Measurements from ENCODE around the gene FIGN. TPM values are rescaled to one million over a fixed set of nuclear protein-coding genes. Genes with fewer than 3 reads are reported as not detected.
A peak's percentile ranks its signal among the peaks of the same experiment; 100 is the strongest.

FIGN gene, protein sequence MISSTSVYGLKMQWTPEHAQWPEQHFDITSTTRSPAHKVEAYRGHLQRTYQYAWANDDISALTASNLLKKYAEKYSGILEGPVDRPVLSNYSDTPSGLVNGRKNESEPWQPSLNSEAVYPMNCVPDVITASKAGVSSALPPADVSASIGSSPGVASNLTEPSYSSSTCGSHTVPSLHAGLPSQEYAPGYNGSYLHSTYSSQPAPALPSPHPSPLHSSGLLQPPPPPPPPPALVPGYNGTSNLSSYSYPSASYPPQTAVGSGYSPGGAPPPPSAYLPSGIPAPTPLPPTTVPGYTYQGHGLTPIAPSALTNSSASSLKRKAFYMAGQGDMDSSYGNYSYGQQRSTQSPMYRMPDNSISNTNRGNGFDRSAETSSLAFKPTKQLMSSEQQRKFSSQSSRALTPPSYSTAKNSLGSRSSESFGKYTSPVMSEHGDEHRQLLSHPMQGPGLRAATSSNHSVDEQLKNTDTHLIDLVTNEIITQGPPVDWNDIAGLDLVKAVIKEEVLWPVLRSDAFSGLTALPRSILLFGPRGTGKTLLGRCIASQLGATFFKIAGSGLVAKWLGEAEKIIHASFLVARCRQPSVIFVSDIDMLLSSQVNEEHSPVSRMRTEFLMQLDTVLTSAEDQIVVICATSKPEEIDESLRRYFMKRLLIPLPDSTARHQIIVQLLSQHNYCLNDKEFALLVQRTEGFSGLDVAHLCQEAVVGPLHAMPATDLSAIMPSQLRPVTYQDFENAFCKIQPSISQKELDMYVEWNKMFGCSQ
- total RNA-seq (2012; rRNA removed): 0.56 and 0.90 TPM in 2 replicates
- polyA plus RNA-seq (2012; rRNA removed): 0.46 and 0.77 TPM in 2 replicates
- 0.09 and 0.35 TPM in 2 replicates for polyA plus RNA-seq (2012; cell fraction: cytosol; rRNA removed)
- polyA plus RNA-seq (2012; cell fraction: nucleus; rRNA removed; ENCODE audit: low replicate concordance): 0.55 and 1.9 TPM in 2 replicates
- Bru-seq, nascent RNA: percentile 61 among the genes with signal in this experiment
- BruChase-seq, experiment 1, labeled RNA remaining after a 6-hour chase: percentile 50 among the genes with signal in this experiment
- BruChase-seq, experiment 2, labeled RNA remaining after a 2-hour chase: percentile 63 among the genes with signal in this experiment
- long read RNA-seq: 0 reads

DNA sequence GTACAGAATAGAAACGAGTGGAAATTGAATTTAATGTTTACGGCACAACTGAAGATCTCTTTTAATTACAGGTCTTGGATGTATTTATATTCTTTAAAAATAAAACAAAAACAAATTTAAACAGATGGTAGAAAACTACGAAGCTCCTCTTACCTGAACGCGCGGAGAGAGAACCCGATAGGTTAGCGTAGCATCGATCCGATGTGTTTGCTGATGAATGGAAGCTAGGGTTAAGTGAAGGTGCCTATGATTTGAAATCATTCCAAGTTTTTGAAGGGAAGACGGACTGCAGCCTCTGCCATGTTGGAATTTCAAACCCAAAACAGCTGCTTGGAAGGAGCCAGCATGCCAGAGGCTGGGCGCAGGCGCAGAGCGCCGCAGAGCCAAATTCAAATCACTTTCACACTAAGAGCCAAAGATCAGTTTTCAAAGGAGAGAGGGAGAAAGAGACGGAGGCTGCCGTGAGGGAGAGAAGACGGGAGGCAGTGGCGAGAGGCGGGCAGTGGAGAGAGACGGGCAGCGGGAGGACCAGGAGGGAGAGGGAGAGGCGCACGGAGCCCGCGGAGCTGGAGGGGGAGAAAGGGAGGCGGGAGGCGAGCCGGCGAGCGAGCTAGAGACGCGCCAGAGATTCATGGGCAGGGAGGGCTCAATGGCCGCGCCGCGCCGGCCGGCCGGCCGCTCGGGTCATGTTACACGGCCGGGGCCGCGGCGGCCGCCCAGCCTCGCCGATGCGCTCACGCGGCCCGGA is at the start of gene FIGN:
FIGN (minus strand) TSS at position 324 of the 748 bp plus-strand sequence. CDS start 1,081 bp downstream, outside the sequence.
- Histone ChIP-seq H3K79me1 (ENCODE audit: low read depth in 1 of 2, low read length in 2 of 2) (peaks cover 3 to 11% of the 10 kb centered on the region in 2 experiments; a peak in 2 of 4 replicates), H2AK5ac (ENCODE audit: low read depth, low read length) (no peak within 1 kb of the TSS), H2BK20ac (ENCODE audit: low read depth, low read length) (peak within 1 kb of the TSS; percentile 88), H2BK15ac (ENCODE audit: low read depth, low read length) (peak within 1 kb of the TSS; percentile 94; the same call in 2 of the 3 replicates), H2AK9ac (replicated peaks; ENCODE audit: low read depth, low read length, poor library complexity) (peak within 1 kb of the TSS; percentile 81), H3K4ac (ENCODE audit: low read depth, low read length) (peak within 1 kb of the TSS; percentile 92), H3K56ac (ENCODE audit: extremely low read depth, insufficient read depth, low read length) (peak within 1 kb of the TSS; percentile 99), H3K14ac (replicated peaks; ENCODE audit: low read depth, low read length) (peak within 1 kb of the TSS; percentile 92), H3K27me3 (ENCODE audit: control insufficient read depth, insufficient read depth, low read length) (peaks cover 3% of the 10 kb centered on the region; the same call in 1 of the 2 replicates), H2AFZ (replicated peaks; ENCODE audit: low read length, poor library complexity) (peak within 1 kb of the TSS; percentile 97), H3K23ac (ENCODE audit: low read depth, low read length) (peak within 1 kb of the TSS; percentile 97), H3K9me1 (ENCODE audit: insufficient read depth, low read length) (no peaks in the 10 kb centered on the region), H3K4me3 (ENCODE audit: insufficient read depth, low read depth, low read length) (peak within 1 kb of the TSS; percentile 55), H2BK5ac (ENCODE audit: low read depth, low read length, poor library complexity, severe bottlenecking) (peak within 1 kb of the TSS; percentile 72), H3K18ac (ENCODE audit: low read depth, low read length) (peak within 1 kb of the TSS; percentile 66), H3K4me1 (ENCODE audit: control insufficient read depth, insufficient read depth, low read length) (peaks cover 2% of the 10 kb centered on the region), H3K9me3 (ENCODE audit: control insufficient read depth, insufficient read depth, low read length) (no peaks in the 10 kb centered on the region), H3K27ac (ENCODE audit: insufficient read depth, low read length) (peak within 1 kb of the TSS; percentile 81), H3K9ac (ENCODE audit: low read depth, low read length) (peak within 1 kb of the TSS; percentile 90), H4K91ac (ENCODE audit: insufficient read depth, low read depth, low read length) (peak within 1 kb of the TSS; percentile 93), H4K8ac (ENCODE audit: low read depth in 2 of 2, low read length in 2 of 2) (peak within 1 kb of the TSS; percentile 71 to 88; a peak in 3 of 4 replicates), H3K4me2 (ENCODE audit: low read depth, low read length) (peak within 1 kb of the TSS; percentile 100), H4K5ac (ENCODE audit: low read depth, low read length) (peak within 1 kb of the TSS; percentile 45), H3K36me3 (ENCODE audit: control insufficient read depth, insufficient read depth, low read length) (no peaks in the 10 kb centered on the region), H2BK120ac (ENCODE audit: low read depth, low read length) (peak within 1 kb of the TSS; percentile 93), H4K20me1 (ENCODE audit: insufficient read depth, low read length) (no peaks in the 10 kb centered on the region)
- in situ Hi-C loops (cut with MboI; ENCODE audit: low sequenced_read_pairs) (no loop called here), intact Hi-C loops (cut with micrococcal nuclease) (loop anchor here (1.0 to 10.0 kb wide), 6 partner anchors 71 to 581 kb away; no protein-coding TSS in a partner anchor), dilution Hi-C loops (cut with HindIII; ENCODE audit: low sequenced_read_pairs, unreplicated experiment) (no loop called here)
- CTCF ChIA-PET: interaction anchor here (0.6 kb wide), 1 partner anchor 390 kb away, joined by 3 read pairs; no protein-coding TSS in a partner anchor
- DNase-seq: peak; percentile 82
- POLR2A ChIA-PET (ENCODE audit: unreplicated experiment): interaction anchor here (1.4 kb wide), 1 partner anchor 387 kb away, joined by 4 read pairs; no protein-coding TSS in a partner anchor
- WGBS, 2 experiments (ENCODE audit: extremely low coverage in 2 of 2, insufficient read length in 1 of 2): 0% methylated on average over 6 of the region's 54 CpGs; no CpG with 5 or more reads in 1 of the 2 experiments
- no TSS peak for BruUV-seq (replicated peaks)
- peak; percentile 88 for ATAC-seq (ENCODE audit: low read depth)
- TF ChIP-seq CHD1 (IDR thresholded peaks at IDR 0.05; ENCODE audit: low read depth, low read length) (no peak), RCOR1 (IDR thresholded peaks at IDR 0.05; ENCODE audit: insufficient replicate concordance, low read length) (no peak), RAD21 (IDR thresholded peaks at IDR 0.05; ENCODE audit: low read length) (no peak), MAZ (IDR thresholded peaks at IDR 0.05; ENCODE audit: borderline replicate concordance, low read depth, low read length) (peak; percentile 63; the same call in 1 of the 2 replicates), CEBPB (IDR thresholded peaks at IDR 0.05; ENCODE audit: low read depth, low read length) (no peak), POLR2A (IDR thresholded peaks at IDR 0.05; ENCODE audit: low read depth, low read length) (peak; percentile 70; the same call in 1 of the 2 replicates), SMC3 (IDR thresholded peaks at IDR 0.05; ENCODE audit: low read depth, low read length) (no peak), FOS (IDR thresholded peaks at IDR 0.05; ENCODE audit: low read depth, low read length) (no peak), NFE2L2 (IDR thresholded peaks at IDR 0.05; ENCODE audit: low read depth, low read length) (no peak), RFX5 (IDR thresholded peaks at IDR 0.05; ENCODE audit: low read depth, low read length) (no peak)
- TF ChIP-seq, protein P1, sequence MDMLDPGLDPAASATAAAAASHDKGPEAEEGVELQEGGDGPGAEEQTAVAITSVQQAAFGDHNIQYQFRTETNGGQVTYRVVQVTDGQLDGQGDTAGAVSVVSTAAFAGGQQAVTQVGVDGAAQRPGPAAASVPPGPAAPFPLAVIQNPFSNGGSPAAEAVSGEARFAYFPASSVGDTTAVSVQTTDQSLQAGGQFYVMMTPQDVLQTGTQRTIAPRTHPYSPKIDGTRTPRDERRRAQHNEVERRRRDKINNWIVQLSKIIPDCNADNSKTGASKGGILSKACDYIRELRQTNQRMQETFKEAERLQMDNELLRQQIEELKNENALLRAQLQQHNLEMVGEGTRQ (IDR thresholded peaks at IDR 0.05; ENCODE audit: low read depth, low read length): no peak

All from IMR-90 (cell line).